Heart right ventricle (tissue), 16 donors: ENCODE results near the gene BCAS4. TPM values are rescaled to one million over a fixed set of nuclear protein-coding genes. Genes with fewer than 3 reads are reported as not detected.
A peak's percentile ranks its signal among the peaks of the same experiment; 100 is the strongest.

Experiments used
- ATAC-seq, 8 donors: fragments of 200-7000 bp; cut with Tn5 transposase; one replicate each; pipeline ENCODE4 v1.9.1; 2020; ENCODE audit warnings: mild to moderate bottlenecking in 8 of 8, moderate library complexity in 8 of 8, moderate number of reproducible peaks in 1 of 8
- DNase-seq, 2 donors: peaks; one replicate each; pipeline ENCODE4 v3.0.0-alpha.2; 2020
- H3K27ac ChIP-seq, 10 donors: fragments of 200-600 bp; sonication (generic) in 2 of 10; one replicate each; pipeline versions ENCODE4 v1.5.0 to v1.8.0; 2020 to 2022; ENCODE audit warnings: mild to moderate bottlenecking in 3 of 10
- H3K27me3 ChIP-seq, 7 donors: fragments of 200-600 bp; one replicate each; pipeline ENCODE4 v1.8.0; 2021 to 2022; ENCODE audit warnings: mild to moderate bottlenecking in 2 of 7
- H3K36me3 ChIP-seq, 9 donors: fragments of 200-600 bp; sonication (generic) in 1 of 9; one replicate each; pipeline versions ENCODE4 v1.5.0 to v1.8.0; 2020 to 2022; ENCODE audit warnings: mild to moderate bottlenecking in 2 of 9
- H3K4me1 ChIP-seq, 9 donors: fragments of 200-600 bp; sonication (generic) in 1 of 9; one replicate each; pipeline versions ENCODE4 v1.5.0 to v1.8.0; 2020 to 2022; ENCODE audit warnings: mild to moderate bottlenecking in 4 of 9
- H3K4me3 ChIP-seq, 10 donors: fragments of 200-600 bp; sonication (generic) in 2 of 10; one replicate each; pipeline versions ENCODE4 v1.5.0 to v1.8.0; 2020 to 2022; ENCODE audit warnings: mild to moderate bottlenecking in 7 of 10, moderate library complexity in 2 of 10
- H3K9me3 ChIP-seq, 11 donors: fragments of 200-600 bp in 10 of 11; sonication (generic) in 2 of 11; one replicate each; pipeline versions ENCODE4 v1.5.0 to v1.8.0; 2013 to 2022; ENCODE audit warnings: mild to moderate bottlenecking in 2 of 11, control low read depth in 1 of 11, moderate library complexity in 1 of 11
- WGBS, 2 donors: extraction: QIAGEN DNeasy Blood & Tissue Kit; methylation state at CpG; one replicate each; pipeline ENCODE4 v1.1.7; 2013; ENCODE audit warnings: inconsistent platforms in 1 of 2; 5-methylcytosine and 5-hydroxymethylcytosine counted together
- intact Hi-C, 10 donors: fragments of 100-400 bp; cut with DNase I; formaldehyde crosslinking; loops; one replicate each; pipeline versions ENCODE4 v1.11.1 to v1.14.2; 2022
- polyA plus RNA-seq, 2 donors: library from polyadenylated mRNA; stranded (reverse); fragments of 200-250 nt; gene quantifications; one replicate each; pipeline ENCODE4 v1.2.3, GENCODE V29; 2013
- total RNA-seq, 10 donors: library from RNA; stranded (reverse); fragmentation: NEBNext Ultra II Directional in 3 of 10; extraction: Animal tissue kit (Norgen Biotek cat#: 25700) in 3 of 10; gene quantifications; one replicate each; pipeline versions ENCODE4 v1.2.1 to v1.2.4, GENCODE V29; 2021 to 2023
- TF ChIP-seq, protein P1 (sequence below), 9 donors: fragments of 200-600 bp; sonication (generic) in 2 of 9; IDR thresholded peaks; one replicate each; pipeline versions ENCODE4 v1.5.0 to v1.8.0; 2021 to 2022; ENCODE audit warnings: antibody characterized with exemption in 9 of 9, mild to moderate bottlenecking in 5 of 9, moderate library complexity in 1 of 9
- donor health status: Arrhythmogenic right ventricular cardiomyopathy.
- donor health status: ischemic (EF 13 %, LVEDD 7.1; RV severe dilation, severe dysfunction).
- donor health status: healthy with polysubstance abuse.
- donor health status: DM: no; HTN: yes; CAD: no.
- donor health status: DM: no; HTN: no; CAD: no.
- donor health status: ischemic (EF 25% LVEDD 6.9; RV normal size, moderate dysfunction).
- donor health status: ischemic (EF 25% LVEDD 5.7; RV mildly dilated, moderate dysfunction).
- donor health status: healthy.
- donor health status: DM: yes; HTN: yes; CAD: no.
- donor health status: Ischemic cardiomyopathy.
- donor health status: ischemic (EF 35%, LVEDD 5.7; RV mildly dilated, moderate dysfunction).
- donor health status: nonischemic (EF 11% LVEDD 7.7; RV severe dilation, severe dysfunction).
- donor health status: DM: yes; HTN: yes; CAD: no.
- donor health status: PGD.
- donor health status: ischemic (EF 29% LVEDD 5.4; RV normal size, mild dysfunction).
- donor health status: nonischemic (EF 23%, LVEDD 6.1; RV moderate dilation, normal function).

The BCAS4 gene
- total and polyA plus RNA-seq, 12 donors: 0.54 to 3.6 (median 2.2) TPM

DNA sequence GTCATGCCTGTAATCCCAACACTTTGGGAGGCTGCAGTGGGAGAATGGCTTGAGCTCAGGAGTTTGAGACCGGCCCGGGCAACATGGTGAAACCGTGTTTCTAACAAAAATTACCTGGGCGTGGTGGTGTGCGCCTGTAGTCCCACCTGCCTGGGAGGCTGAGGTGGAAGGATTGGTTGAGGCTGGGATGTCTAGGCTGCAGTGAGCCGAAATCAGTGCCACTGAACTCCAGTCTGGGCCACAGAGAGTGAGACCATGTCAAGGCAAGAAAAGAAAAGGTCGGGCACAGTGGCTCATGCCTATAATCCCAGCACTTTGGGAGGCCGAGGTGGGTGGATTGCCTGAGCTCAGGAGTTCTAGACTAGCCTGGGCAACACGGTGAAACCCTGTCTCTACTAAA lies 8.2 kb upstream of the BCAS4 start:
- DNase-seq: no peak
- intact Hi-C loops: no loop called here
- WGBS, 2 donors: 89 to 97% methylated on average over 9 of the region's 9 CpGs

DNA sequence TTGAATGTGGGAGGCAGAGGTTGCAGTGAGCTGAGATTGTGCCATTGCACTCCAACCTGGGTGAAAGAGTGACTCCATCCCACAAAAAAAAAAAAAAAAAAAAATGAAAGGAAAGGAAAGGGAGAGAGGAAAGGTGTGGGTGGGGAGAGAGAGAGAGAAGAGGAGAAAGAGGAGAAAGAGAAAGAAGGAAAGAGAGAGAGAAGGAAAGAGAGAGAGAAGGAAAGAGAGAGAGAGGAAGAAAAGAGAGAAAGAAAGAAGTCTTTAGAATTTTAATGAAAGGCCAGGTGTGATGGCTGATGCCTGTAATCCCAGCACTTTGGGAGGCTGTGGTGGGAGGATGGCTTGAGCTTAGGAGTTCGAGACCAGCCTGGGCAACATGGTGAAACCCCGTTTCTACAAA lies 7.7 kb upstream of the BCAS4 start:
- intact Hi-C loops: no loop called here
- 79 to 94% methylated on average over 2 of the region's 2 CpGs for WGBS, 2 donors

More for the DNA sequence above, 8.2 kb upstream of the BCAS4 start:
- H3K36me3 ChIP-seq: no peaks in the 10 kb centered on the region
- no peak overlapping the region for H3K27ac ChIP-seq
- ATAC-seq: no peak
- peaks cover 0 to 26% (median 12%) of the 10 kb centered on the region in 9 donors for H3K4me1 ChIP-seq
- peaks cover 0 to 4% (median 0%) of the 10 kb centered on the region in 7 donors for H3K27me3 ChIP-seq
- TF ChIP-seq, protein P1, sequence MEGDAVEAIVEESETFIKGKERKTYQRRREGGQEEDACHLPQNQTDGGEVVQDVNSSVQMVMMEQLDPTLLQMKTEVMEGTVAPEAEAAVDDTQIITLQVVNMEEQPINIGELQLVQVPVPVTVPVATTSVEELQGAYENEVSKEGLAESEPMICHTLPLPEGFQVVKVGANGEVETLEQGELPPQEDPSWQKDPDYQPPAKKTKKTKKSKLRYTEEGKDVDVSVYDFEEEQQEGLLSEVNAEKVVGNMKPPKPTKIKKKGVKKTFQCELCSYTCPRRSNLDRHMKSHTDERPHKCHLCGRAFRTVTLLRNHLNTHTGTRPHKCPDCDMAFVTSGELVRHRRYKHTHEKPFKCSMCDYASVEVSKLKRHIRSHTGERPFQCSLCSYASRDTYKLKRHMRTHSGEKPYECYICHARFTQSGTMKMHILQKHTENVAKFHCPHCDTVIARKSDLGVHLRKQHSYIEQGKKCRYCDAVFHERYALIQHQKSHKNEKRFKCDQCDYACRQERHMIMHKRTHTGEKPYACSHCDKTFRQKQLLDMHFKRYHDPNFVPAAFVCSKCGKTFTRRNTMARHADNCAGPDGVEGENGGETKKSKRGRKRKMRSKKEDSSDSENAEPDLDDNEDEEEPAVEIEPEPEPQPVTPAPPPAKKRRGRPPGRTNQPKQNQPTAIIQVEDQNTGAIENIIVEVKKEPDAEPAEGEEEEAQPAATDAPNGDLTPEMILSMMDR (IDR thresholded peaks at IDR 0.05): no peak
- no peak overlapping the region for H3K4me3 ChIP-seq
- H3K9me3 ChIP-seq: no peaks in the 10 kb centered on the region

DNA sequence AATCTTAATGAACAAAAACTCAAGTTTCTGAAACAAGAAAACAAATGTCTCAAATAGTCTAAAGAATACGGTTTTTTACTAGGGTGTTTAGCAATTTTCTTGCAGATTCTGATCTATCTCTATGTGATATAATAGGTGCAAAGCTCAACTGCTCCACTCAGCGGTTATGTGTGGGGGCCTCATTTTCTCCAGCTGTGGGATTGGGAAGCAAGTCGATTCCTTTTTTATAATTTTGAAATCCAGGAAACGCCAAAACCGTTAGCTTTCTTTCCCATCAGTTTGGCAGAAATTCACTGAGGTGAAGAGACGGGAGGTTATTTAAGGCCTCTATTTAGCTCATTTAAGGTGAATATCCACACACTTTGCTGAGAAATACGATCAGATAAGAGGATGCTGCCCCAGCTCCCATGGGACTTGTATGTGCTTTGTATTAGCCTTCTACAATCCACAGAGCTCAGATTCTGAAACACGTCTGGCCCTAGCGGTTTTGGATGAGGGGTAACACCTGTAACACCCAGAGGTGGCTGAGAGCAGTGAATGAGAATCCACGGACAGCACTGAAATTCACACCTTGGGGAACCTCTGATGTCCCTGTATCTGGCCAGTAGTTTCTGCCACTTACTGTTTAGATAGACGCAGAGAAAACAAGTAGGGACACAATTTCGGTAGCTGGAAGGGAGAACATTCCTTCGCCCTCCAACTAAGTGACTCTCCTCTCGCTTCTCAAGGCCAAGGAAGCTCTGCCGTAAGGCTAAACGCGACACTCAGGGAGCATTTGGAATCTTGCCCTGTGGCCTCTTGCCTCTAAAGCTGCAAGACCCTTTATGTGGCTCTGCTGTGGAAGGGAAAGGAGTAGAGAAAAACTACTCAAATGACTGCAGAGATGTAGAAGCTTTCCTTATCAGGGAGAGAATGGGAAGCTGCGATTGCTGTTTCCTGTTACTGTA lies 6.5 kb upstream of the BCAS4 start:
- Histone ChIP-seq H3K27ac (peak overlapping the region in 6 of 10 donors; percentile 7 to 40 (median 27)), H3K27me3 (peaks cover 0 to 10% (median 0%) of the 10 kb centered on the region in 7 donors), H3K36me3 (no peaks in the 10 kb centered on the region), H3K9me3 (no peaks in the 10 kb centered on the region), H3K4me1 (peaks cover 0 to 26% (median 12%) of the 10 kb centered on the region in 9 donors), H3K4me3 (peak overlapping the region in 1 of 10 donors; percentile 5)
- DNase-seq (no peak), ATAC-seq (no peak)
- intact Hi-C loops: no loop called here
- TF ChIP-seq, protein P1 (IDR thresholded peaks at IDR 0.05): peak in 5 of 9 donors; percentile 13 to 37 (median 24)
- WGBS, 2 donors: 51 to 62% methylated on average over 18 of the region's 18 CpGs

More for the DNA sequence above, 7.7 kb upstream of the BCAS4 start:
- TF ChIP-seq, protein P1 (IDR thresholded peaks at IDR 0.05): no peak
- no peak for DNase-seq
- H3K27me3 ChIP-seq: peaks cover 0 to 8% (median 0%) of the 10 kb centered on the region in 7 donors
- H3K36me3 ChIP-seq: no peaks in the 10 kb centered on the region
- no peak overlapping the region for H3K4me3 ChIP-seq
- H3K27ac ChIP-seq: no peak overlapping the region
- H3K4me1 ChIP-seq: peaks cover 0 to 26% (median 12%) of the 10 kb centered on the region in 9 donors
- ATAC-seq: no peak
- H3K9me3 ChIP-seq: no peaks in the 10 kb centered on the region

DNA sequence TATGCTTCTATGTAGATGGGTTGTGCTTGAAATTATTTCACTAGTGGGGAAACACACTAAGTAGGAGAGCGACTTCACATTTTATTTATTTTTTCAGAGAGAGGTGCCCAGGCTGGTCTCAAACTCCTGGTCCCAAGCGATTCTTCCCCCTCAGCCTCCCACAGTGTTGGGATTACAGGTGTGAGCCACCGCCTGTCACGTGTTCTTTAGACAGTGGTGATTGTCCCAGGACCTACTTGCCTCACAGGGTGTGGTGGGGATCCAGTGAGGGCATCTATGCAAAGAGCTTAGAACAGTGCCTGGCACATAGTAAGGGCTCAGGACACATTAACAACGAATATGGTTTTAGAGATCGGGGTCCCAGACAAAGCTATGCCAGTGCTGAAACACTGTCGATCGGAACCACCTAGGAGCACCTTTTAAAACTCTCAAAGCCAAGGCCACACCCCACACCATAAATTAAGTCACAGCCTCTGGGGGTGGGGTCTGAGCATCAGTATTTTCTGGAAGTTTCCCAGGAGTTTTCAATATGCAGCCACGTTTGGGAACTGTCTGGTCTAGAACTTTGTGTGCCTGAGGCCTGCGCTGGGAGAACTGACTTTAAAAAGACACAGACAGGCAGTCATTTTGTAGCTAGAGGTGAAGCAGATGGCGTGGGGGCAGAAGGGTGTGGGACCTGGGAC lies 4.8 kb upstream of the BCAS4 start:
- TF ChIP-seq, protein P1 (IDR thresholded peaks at IDR 0.05): no peak
- intact Hi-C loops: loop anchor here in 6 of 10 donors (5.0 to 10.0 kb wide), 6 partner anchors 125 to 515 kb away; partner anchors contain the start of genes ADNP (in 1 of the 6), DPM1 (in 1 of the 6) and MOCS3 (in 1 of the 6)
- no peaks in the 10 kb centered on the region for H3K36me3 ChIP-seq
- DNase-seq: no peak
- peak overlapping the region in 1 of 10 donors; percentile 31 for H3K4me3 ChIP-seq
- H3K27me3 ChIP-seq: peaks cover 0 to 13% (median 3%) of the 10 kb centered on the region in 7 donors
- H3K27ac ChIP-seq: peak overlapping the region in 9 of 10 donors; percentile 57 to 86 (median 77)
- H3K9me3 ChIP-seq: no peaks in the 10 kb centered on the region
- peaks cover 0 to 38% (median 21%) of the 10 kb centered on the region in 9 donors for H3K4me1 ChIP-seq
- ATAC-seq: peak in 2 of 8 donors; percentile 1 to 4
- WGBS, 2 donors: 79 to 80% methylated on average over 11 of the region's 11 CpGs
